GM19467 (cell line): ENCODE results near the gene FNIP2.
A peak's percentile ranks its signal among the peaks of the same experiment; 100 is the strongest.

ENCODE experiments used
- ATAC-seq: cut with Tn5 transposase; IDR thresholded peaks from one replicate; pipeline ENCODE4 v1.9.1; 2021; ENCODE audit warnings: mild to moderate bottlenecking, moderate library complexity; ENCODE audit not compliant: unreplicated experiment

Gene FNIP2

DNA sequence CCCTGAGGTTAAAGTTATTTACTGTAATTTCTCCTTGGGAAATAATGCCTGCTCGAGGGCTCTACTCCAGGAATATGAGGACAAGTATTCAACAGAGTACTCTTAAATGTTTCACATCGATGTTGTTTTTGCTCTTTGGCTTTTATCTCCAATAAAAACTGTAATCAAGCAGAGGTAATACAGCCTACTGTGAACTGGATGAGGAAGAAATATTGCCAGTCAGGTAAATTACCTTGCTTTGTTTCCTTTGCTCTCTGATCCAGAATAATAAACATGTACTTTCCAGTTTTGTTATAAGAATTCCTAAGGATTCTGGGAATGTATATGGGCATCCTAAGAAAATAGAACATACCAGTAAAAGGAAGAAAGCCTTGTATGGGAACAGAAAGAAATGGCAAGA is 60.4 kb downstream of the FNIP2 start:
- no peak for ATAC-seq

DNA sequence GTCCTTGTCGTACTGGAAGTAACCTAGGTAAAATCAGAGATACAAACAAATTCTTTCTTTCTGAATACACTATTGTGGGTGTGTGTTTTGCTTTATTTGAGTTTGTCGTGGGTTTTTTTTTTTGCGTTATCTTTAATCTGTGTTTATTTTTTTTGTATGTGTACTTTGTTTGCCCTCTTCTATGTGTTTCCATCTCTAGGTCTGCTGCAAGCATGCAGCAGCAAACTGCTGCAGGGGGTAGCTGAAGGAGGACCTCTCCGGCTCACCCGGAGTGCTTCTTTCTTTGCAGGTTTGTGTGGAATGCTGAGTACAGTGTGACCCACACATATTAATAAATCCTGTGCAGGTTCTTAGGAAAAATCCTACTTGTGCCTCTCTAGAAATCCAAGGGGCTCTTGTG is 64.8 kb downstream of the FNIP2 start:
- no peak for ATAC-seq

DNA sequence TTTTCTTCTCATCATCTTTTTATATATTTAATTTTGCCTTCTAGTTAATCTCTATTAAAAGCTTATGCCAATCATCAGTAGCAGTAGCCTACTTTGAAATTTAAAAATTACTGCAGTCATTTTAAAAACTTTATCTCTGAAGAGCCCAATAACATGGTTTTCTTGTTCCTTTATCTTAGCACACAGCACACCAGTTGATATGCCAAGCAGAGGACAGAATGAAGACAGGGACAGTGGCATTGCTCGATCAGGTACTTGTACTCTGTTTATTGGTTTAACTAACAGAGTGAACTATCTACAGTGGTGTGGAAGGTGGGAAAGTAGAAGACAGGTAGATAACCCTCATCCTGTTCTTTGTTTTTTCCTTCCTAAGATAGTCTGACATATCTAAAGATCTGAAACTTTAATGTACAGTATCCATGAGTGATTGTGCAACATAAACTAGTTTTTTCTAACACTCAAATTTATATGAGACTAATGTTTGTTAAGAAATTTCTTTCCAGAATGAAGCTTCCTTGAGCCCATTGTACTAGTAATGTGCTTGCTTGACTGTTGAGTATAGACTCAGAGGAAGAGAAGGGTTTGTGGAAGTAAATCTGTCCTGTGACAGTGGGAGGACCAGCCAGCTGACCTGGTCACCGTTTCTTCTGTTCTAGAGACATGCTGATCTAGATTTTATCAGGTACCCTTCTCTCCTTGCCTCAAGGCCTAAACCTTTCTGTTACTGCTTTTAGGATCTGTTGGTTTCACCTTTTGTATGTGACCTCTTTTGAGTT is 66.6 kb downstream of the FNIP2 start:
- no peak for ATAC-seq

DNA sequence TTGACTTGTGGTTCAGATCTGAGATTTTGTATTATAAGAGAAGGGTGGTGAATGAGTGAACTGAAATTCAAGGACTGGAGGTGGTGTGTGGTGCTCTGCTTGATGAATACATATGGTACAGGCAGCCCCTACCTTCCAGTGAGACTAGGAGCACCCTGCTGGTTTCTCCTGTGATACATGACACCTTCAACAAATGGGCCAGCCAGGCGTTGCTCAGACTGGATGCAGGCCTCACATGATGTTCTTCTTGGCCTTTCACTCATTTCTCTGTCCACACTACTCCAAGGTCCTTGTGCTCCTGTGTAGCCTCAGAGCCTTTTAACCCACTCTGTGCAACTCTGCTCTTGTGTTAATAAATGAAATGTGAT is 67.2 kb downstream of the FNIP2 start:
- no peak for ATAC-seq

DNA sequence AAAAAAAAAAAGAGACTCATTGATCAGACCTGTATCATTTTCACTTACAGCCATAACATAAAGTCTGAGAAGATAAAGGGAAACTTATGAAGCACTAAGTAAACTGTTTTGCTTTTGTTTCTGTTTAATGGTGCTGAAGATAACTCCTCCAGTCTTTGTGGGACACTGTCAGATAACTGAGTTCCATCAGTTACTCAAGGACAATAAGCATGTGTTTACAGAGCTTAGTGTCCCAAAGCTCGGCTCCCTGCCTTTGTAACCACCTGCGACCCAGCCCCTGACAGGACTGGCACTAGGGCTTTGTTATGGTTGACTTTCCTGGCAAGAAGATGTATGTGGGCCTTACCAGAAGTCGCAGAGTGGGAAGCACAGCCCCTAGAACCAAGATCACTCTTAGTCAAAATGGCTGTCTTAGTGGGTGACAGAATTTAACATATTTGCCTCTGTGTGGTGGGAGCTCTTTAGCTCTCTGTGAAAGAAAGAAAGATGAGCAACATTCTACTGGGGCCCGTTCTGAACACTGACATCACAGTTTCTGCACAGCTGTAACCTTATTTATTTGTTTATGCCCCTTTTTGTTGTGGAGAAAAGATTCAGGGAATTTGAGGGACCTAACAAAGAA is 68.1 kb downstream of the FNIP2 start:
- no peak for ATAC-seq

DNA sequence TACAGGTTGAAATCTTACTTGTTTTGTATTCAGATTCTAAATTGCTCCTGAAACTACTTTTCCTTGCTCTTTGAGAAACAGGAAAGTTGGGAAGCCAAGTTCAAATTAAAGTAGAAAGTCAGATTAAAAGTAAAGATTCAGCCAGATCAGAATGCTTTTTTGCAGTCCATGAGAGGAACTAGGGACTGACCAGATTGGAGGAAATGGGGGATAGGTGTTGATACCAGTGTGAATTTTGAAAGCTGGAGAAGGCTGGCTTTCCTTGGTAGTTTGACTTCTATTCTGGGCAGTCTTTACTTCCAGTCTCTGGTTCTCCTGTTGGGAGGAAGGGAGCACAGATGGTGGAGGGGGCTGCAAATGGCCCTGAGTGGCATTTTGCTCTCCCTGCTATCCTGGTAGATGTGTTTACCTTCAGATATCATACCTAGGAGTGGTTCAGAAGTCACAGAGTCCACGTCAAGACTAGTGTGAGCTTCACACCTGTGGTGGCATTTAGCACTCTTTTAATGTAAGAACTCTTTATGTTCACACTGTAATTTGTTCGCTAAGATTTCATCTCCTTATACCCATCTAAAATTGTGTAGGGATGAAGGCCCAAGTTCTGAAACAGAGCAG is 68.8 kb downstream of the FNIP2 start:
- no peak for ATAC-seq

DNA sequence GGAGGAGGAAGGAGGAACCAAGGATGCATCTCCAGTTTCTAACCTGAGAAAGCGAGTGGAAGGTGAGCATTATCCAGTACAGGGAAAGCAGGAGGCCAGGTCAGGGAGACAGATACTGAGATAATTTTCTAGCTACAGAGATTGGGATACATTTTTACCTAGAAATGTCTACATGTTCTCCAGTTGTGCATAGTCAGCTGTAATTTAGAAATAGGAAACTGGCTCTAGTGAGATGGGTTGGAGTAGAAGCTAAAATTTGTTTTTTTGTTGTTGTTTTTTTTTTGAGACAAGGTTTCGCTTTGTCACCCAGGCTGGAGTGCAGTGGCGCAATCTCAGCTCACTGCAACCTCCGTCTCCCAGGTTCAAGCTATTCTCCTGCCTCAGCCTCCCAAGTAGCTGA is 71.3 kb downstream of the FNIP2 start:
- no peak for ATAC-seq

DNA sequence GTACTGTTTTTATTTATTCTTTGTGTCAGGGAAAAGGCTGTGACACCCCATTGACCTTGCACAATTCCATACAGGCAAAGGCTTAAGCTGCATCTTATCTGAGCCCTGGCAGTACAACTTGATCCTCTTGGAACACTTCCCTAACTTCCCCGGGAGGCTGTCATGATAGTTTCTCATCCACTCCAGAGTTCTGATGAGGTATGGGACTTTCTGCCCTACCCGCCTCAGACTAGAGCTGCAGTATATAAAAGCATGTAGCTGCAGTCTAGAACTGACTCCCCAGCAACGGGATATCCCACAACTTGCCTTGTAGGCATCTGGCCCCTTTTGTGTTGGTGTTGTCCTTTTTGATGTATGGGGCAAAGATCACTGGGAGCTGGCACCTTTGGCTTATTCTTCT is 72.7 kb downstream of the FNIP2 start:
- ATAC-seq: no peak

DNA sequence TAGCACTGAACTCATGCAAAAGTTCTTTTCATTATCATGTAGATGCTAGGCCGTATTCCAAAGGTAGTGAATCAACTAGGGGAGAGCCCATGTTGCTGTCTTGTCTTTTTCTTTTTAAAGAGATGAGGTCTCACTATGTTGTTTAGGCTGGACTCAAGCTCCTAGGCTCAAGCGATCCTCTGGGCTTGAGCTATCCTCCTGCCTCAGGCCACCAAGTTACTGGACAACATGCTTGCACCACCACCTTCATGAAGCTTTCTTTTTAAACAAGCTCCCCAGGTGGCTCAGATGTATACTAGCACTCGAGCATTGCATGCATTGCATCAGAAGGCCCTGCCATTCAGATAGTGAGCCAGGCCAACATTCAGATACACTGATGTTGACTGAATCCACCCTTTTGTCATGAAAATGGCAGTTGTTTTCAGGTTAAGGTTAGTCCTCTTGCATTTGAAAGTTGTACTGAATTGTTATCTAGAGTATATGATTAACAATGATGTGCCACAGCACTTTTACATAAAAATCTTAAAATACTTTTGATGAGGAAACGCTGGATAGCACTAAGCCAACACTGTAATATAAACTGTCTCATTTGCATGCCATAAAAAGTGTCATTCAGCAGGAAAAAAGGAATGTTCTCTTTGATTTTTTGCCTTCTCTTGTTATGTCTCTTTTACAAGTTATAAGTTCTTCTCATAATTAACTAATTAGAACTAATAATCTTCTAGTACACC is 76.7 kb downstream of the FNIP2 start:
- no peak for ATAC-seq

DNA sequence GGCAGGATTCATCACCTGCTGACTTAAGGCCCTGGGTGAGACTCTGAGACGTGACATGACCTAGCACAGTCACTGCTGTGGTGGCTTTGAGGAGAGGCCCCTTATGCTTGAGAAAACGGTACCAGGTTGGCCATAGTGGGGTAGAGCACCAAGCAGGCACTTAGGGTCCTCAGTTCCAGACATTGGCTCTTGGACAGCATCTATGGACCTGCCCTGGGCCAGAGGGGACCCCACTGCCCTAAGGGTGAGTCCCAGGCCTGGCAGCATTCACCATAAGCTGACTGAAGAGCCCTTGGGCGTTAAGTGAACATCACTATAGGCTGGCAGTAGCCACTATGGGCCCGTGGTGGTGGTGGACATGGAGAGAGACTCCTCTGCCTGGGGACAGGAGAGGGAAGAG is 78.7 kb downstream of the FNIP2 start:
- ATAC-seq: no peak

DNA sequence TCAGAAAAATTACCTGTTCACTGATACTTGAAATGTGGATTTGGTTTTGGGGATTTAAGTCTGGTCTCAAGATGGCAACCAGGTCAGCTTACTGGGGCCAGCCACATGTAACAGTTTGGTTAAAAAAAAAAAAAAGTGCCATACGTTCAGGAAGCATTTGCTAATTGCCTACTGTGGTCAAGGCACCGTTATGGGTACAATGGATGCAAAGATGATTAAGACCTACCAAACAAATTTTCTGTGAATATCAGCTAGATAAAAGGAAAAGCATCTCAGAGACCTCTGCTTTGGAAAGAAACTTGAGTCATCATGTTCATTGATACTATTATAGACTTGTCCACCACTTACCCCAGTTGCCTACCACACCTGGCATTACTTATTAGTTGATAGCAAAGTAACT is 80.9 kb downstream of the FNIP2 start:
- ATAC-seq: no peak

DNA sequence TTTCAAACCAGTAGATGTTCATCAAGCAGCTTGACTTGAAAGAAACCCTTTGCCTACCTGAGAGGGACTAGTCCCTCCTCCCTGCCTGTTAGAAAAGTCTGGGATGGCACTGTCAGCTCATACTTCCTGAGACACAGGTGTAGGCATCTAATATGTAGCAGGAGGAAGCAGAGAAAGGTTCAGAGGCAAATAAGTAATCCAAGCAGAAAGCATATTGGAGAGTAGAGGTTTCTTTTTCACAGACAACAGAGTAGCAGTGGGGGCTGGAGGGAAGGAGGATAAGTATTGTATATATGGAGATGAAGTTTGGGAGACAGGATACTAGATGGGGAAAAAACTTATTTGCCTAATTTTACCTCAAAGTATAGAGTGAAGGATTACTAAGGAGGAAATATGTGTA is 81.5 kb downstream of the FNIP2 start:
- no peak for ATAC-seq

DNA sequence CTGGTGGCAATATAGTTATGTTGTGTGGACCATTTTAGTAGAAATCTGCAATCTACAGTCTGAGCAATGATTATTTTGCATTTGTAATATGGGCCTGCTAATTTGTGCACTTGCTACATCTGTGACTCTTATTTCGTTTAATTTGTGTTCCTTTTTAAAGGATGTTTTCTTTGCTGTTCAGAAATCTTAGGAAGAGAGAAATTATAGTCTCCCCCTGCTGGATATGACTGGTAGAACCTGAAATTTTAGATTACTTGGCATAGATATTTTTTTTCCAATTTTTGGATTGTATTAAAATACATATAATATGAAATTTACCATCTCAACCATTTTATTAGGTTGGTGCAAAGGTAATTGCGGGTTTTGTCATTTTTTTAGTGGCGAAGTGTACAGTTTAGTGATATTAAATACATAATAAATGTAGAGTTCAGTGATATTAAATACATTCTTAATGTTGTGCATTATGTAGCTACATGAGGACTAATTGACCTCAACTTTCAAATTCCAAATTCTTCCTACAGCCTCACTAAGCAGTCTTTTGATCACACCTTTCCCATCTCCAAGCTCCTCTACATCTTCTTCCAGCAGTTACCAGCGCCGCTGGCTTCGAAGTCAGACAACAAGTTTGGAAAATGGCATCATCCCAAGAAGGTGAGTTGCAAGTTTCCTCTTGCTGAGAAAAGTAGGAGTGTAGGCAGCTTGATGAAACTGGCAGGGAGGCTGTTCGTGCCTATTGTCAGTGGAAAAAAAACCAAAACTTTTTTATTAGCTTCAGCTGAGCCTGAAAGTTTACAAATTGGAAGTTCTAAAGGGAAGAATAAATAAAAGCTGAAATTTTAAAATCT is 82.2 kb downstream of the FNIP2 start:
- ATAC-seq: no peak

DNA sequence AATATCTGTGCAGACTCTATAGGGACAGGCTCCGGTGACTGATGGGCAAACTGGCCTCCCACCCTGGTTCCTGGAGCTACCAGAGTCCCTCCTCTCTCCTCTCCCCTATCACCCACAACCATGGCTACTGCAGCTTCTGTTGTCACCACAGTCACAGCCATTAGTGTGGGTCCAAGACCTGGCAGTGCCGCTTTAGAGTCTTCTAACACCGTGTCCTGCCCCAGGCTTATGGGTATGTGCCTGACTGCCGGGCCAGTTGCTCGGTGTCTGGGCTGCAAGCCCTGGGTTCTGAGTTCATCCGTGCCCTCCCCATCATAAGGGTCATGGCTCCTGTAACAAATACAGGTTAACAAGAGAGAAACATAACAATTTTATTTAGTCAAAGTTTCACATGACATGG is 85.4 kb downstream of the FNIP2 start:
- ATAC-seq: no peak

DNA sequence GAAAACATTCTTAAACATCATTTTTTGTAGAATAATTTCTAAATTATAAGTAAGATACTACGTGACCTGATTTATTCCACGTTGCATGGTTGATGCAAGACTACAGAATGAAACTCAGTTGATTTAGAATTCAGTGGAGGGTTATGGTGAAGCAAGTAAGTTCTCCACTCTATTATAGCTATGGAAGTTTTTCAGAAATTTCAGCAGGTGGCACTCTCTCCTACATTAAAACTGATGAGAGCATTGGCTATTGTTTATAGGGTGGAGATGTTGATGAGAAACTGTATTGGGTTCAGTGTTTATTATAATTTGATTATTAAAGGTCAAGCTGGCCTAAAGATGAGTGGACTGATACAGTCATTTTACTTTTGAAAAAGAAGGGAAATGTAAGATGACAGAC is 88.0 kb downstream of the FNIP2 start:
- ATAC-seq: peak; percentile 46

DNA sequence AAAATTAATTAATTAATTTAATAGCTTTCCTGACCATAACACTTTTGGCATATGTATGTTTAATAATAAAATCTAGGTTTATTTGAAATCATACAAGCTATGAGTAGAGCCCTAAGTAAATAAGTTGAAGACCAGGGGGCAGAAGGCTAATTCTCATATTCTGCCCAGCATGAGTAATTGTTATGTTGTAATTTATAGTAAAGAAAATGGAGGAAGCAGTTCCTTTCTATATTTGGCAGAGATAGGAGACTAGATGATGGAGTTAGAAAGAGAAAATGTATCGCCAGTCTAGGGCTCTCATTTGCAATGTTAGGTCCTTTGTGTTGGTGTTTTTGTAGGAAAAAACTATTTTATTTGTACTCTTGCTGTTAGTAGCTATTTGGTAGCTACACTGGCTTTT is 89.1 kb downstream of the FNIP2 start:
- ATAC-seq: no peak

DNA sequence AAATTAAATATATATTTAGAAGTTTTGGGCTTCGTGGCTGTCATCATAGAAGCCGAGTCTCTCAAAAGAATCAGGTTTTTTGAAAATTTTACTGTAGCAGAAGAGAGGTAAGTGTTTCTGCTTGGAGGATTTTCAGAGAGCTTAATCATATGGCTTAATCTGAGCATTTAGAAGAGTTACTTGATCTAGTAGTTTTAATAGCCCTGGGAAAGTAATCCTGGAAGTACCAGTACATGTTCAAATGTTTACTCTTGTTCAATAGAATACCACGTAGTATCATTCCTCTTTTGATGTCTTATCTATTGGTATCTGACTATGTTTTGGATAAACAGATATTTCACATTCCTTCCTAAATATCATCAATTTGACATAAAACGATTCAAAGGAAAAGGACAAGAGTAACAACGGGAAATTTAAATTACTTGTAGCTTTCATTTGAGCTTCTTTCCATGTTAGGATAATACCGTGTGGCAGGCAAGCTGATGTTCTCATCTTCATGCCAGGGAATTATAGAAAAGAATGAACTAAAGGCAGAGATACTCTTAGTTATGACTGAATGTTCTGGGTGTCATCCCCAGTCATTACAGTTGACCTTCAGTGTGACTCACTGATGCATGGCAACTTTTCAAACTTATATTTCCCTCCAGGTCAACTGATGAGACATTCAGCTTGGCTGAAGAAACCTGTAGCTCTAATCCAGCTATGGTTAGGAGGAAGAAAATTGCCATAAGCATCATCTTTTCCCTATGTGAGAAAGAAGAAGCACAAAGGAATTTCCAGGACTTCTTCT is 89.8 kb downstream of the FNIP2 start:
- ATAC-seq: no peak

DNA sequence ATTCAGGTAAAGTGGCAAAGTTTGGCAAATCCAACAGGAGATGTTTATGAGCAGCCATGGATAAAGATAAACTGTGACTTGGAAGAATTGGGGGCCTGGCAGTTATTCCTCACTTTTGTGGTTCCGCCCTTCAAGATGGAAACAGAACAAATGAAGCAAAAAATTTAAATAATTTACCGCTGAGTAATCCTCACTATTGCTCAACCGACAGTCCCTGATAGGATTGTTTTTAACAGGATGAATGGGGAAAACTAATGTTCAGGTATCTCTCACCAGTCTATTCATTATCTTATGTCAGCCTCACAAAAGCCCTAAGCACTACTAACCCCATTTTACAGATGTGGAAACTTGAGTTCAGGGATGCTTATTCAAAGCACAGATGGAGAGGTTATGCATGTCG is 90.8 kb downstream of the FNIP2 start:
- no peak for ATAC-seq

DNA sequence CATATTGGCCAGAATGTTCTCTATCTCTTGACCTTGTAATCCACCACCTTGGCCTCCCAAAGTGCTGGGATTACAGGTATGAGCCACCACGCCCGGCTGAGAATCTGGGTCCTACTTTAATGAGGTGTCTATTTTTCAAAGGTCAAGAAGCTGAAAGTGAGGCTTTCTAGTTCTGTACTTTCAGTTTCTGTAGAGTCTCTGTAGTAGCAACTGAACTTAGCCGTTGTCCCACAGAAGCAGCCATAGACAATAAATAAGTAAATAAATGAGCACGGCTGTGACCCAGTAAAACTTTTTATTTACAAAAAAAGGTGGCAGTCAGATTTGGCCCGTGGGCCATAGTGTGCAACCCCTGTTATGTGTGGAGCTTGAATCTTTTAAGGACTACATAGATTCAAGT is 92.0 kb downstream of the FNIP2 start:
- ATAC-seq: peak; percentile 75

DNA sequence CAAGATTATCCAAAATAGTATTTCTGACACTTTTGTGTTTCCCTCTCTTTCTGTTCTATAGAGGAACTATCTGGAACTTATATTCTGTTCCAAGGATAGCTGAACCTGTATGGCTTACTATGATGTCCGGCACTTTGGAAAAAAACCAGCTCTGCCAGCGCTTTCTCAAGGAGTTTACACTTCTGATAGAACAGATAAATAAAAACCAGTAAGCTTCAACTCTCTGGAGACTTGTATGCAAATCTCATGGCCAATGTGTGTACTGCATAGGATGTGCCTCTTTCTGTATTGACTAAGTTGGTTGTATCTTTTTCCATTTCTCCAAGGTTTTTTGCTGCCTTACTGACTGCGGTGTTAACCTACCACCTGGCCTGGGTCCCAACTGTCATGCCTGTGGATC is 92.5 kb downstream of the FNIP2 start:
- ATAC-seq: peak; percentile 1
